Jurkat, Clone E6-1 (cell line): ENCODE measurements around the gene FXR1.
"Not testable (repeated sequence)": the region's sequence is repeated elsewhere in the genome, so short reads cannot be mapped to it uniquely, and the experiment has no call there.

Experiments used
- DNase-seq: peaks from one replicate; pipeline ENCODE4 v3.0.0-alpha.2; 2011; ENCODE audit warnings: low read depth, low spot score
- H3K4me3 ChIP-seq: 2 replicates; pipeline ENCODE4 v1.5.1; 2011; ENCODE audit warnings: mild to moderate bottlenecking, low read length, control low read depth, moderate library complexity

FXR1 gene

GRCh38 chr3:180990505-180990904, 78.0 kb downstream of the FXR1 start:
- no peak for DNase-seq
- H3K4me3 ChIP-seq: peak overlapping the region; percentile 88

- DNase-seq: no peak
- no peak overlapping the region for H3K4me3 ChIP-seq
These were observed 84.0 kb downstream of the FXR1 start for GRCh38 chr3:180996415-180996932.

GRCh38 chr3:181002331-181002730, 89.9 kb downstream of the FXR1 start:
- not testable (repeated sequence) for H3K4me3 ChIP-seq, DNase-seq

GRCh38 chr3:181003469-181003868, 91.0 kb downstream of the FXR1 start:
- H3K4me3 ChIP-seq, DNase-seq: not testable (repeated sequence)

- H3K4me3 ChIP-seq: no peak overlapping the region
- no peak for DNase-seq
These were observed 94.1 kb downstream of the FXR1 start for GRCh38 chr3:181006541-181006940.

GRCh38 chr3:181007262-181007661, 94.8 kb downstream of the FXR1 start:
- H3K4me3 ChIP-seq: no peak overlapping the region
- DNase-seq: no peak

GRCh38 chr3:181008796-181009195, 96.3 kb downstream of the FXR1 start:
- H3K4me3 ChIP-seq: no peak overlapping the region
- no peak for DNase-seq

- no peak for DNase-seq
- no peak overlapping the region for H3K4me3 ChIP-seq
These were observed 96.8 kb downstream of the FXR1 start for GRCh38 chr3:181009225-181009624.

GRCh38 chr3:181017690-181018089, 105.2 kb downstream of the FXR1 start:
- no peak overlapping the region for H3K4me3 ChIP-seq
- DNase-seq: no peak

- no peak overlapping the region for H3K4me3 ChIP-seq
- DNase-seq: no peak
These were observed 112.7 kb downstream of the FXR1 start for GRCh38 chr3:181025204-181025603.

- DNase-seq: no peak
- H3K4me3 ChIP-seq: no peak overlapping the region
These were observed 118.5 kb downstream of the FXR1 start for GRCh38 chr3:181030948-181031347.
